ENCODE measurements around the gene ROR1.

Gene ROR1

DNA sequence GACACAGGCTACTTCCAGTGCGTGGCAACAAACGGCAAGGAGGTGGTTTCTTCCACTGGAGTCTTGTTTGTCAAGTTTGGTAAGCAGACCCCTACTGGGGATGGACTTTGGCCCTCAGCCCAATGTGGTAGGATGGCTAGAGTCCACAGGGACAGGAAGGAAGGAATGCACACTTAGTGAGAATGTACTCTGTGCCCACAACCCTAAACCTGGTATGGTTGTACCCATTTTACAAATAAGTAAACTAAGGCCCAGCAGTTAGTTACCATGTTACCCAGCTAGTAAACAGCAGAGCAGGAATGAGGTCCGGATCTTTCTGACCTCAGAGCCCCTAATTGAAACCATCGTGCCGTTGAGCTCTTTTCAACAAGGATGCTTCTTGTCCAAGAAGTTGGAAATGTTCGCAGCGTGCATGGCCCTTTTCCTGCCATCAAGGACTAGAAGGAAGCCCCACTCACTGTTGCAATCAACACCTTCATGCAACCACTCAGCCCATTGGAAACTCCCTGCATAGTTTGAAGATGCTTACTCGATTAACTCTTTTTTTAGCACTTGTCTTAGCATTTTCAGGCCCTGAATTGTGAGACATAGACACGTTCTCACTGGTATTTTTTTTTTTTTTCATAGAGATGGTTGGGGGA is 276.2 kb downstream of the ROR1 start:
- peak; percentile 45 for DNase-seq (ENCODE audit: low read depth)
- TF ChIP-seq, protein P1, sequence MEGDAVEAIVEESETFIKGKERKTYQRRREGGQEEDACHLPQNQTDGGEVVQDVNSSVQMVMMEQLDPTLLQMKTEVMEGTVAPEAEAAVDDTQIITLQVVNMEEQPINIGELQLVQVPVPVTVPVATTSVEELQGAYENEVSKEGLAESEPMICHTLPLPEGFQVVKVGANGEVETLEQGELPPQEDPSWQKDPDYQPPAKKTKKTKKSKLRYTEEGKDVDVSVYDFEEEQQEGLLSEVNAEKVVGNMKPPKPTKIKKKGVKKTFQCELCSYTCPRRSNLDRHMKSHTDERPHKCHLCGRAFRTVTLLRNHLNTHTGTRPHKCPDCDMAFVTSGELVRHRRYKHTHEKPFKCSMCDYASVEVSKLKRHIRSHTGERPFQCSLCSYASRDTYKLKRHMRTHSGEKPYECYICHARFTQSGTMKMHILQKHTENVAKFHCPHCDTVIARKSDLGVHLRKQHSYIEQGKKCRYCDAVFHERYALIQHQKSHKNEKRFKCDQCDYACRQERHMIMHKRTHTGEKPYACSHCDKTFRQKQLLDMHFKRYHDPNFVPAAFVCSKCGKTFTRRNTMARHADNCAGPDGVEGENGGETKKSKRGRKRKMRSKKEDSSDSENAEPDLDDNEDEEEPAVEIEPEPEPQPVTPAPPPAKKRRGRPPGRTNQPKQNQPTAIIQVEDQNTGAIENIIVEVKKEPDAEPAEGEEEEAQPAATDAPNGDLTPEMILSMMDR (conservative IDR thresholded peaks at IDR 0.05; ENCODE audit: low read depth, low read length): no peak
- no peak overlapping the region for H3K4me3 ChIP-seq (ENCODE audit: low read depth, low read length)

DNA sequence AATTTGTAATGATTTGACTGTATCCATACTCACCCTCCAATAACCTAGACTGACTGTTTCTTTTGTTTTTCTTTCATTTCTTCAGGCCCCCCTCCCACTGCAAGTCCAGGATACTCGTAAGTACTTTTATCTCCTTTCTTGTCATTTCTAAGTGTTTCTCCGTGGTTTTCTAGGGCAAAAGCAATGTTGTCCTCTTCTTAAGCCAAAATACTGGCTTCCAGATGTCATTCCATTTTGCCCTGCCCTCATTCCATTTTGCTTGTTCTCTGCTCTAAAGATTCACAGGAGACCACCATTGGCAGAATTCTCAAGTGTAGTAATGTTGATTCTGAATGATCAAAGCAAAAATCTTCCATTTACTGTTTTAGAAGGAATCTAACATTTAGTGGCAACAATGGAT is 276.8 kb downstream of the ROR1 start:
- H3K4me3 ChIP-seq (ENCODE audit: low read depth, low read length): no peak overlapping the region
- TF ChIP-seq, protein P1 (conservative IDR thresholded peaks at IDR 0.05; ENCODE audit: low read depth, low read length): no peak
- peak; percentile 40 for DNase-seq (ENCODE audit: low read depth)

DNA sequence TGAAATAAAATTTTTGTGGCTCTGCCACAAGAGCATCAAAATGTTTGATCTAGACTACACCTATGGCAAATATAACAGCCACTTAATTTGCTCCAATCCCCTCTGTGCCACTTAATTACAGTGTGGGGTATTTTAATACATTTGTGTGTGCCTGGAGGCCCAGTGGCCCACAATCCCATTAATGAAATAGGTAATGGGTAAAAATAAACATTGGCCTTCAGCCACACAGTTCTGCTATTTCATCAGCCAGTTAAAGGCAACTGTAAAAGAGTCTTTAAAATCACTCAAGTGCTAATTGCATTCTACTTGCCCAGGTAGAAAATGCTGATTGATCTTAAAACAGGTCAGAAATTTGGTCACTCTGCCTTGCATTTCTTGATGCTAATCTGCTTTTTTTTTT is 278.0 kb downstream of the ROR1 start:
- TF ChIP-seq, protein P1 (conservative IDR thresholded peaks at IDR 0.05; ENCODE audit: low read depth, low read length): no peak
- peak; percentile 61 for DNase-seq (ENCODE audit: low read depth)
- H3K4me3 ChIP-seq (ENCODE audit: low read depth, low read length): no peak overlapping the region

DNA sequence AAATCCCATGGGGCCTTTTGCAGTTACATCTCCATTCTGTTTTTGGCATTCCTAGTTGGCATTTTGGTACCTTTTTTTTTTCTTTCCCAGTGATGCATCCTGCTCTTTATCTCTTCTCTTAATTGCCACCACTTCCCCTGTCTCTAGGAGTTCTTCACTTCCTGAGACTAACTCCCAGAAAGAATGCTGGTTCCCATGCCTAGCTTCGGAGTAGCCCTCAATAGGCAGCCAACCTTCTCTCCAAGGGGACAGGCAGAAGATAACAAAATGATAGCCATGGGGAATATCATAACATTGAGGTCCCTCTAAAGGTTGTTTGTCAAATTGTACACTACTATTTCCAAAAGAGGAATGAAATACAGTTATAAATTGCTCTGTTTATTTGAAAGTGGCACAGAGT is 279.0 kb downstream of the ROR1 start:
- DNase-seq (ENCODE audit: low read depth): no peak
- TF ChIP-seq, protein P1 (conservative IDR thresholded peaks at IDR 0.05; ENCODE audit: low read depth, low read length): no peak
- no peak overlapping the region for H3K4me3 ChIP-seq (ENCODE audit: low read depth, low read length)

GRCh38 chr1:64055310-64055709 is 281.5 kb downstream of the ROR1 start:
- no peak for DNase-seq (ENCODE audit: low read depth)
- no peak overlapping the region for H3K4me3 ChIP-seq (ENCODE audit: low read depth, low read length)
- TF ChIP-seq, protein P1 (conservative IDR thresholded peaks at IDR 0.05; ENCODE audit: low read depth, low read length): no peak

GRCh38 chr1:64059556-64059955 is 285.7 kb downstream of the ROR1 start:
- DNase-seq (ENCODE audit: low read depth): no peak
- TF ChIP-seq, protein P1 (conservative IDR thresholded peaks at IDR 0.05; ENCODE audit: low read depth, low read length): no peak
- H3K4me3 ChIP-seq (ENCODE audit: low read depth, low read length): no peak overlapping the region

DNA sequence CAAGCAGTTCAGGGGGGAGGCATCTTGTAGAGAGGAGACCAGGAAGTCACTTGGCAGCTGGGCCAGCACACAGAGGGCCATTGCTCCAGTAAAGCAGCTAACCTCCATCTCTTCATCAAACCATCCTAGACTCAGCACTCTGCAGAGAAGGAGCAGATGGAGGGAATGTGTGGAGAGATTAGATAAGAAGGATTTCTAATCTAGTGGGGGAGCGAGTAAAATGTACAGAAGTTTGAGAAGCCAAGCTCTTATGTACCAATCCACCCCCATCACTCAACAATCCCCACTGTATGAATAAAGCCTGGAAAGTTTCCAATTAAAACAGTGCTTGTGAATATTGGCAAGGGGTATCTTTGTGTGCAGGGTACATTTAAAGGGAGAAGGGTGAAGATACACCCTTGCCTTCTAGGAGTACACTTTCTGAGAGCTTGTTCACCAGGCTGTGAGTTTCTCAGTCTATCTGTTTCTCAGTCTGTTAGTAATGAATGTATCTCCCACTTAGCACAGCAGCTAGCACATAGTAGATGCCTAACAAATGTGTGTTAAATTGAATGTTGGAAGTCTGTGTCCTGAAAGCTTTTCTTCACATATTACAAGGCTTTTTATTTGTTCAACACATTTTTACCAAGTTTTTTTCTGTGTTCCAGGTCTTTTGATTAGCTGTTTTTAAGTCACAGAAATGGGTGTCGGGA is 286.9 kb downstream of the ROR1 start:
- TF ChIP-seq, protein P1 (conservative IDR thresholded peaks at IDR 0.05; ENCODE audit: low read depth, low read length): no peak
- H3K4me3 ChIP-seq (ENCODE audit: low read depth, low read length): no peak overlapping the region
- peak; percentile 57 for DNase-seq (ENCODE audit: low read depth)

Data from choroid plexus epithelial cell (primary cell).